Loucy (cell line): ENCODE results near the gene NRXN3.

Source experiments
- H2AFZ ChIP-seq: fragments of 200-600 bp; sonication (generic); 2 replicates; pipeline ENCODE4 v1.6.0; 2016; ENCODE audit warnings: antibody characterized with exemption, mild to moderate bottlenecking, low read length, moderate library complexity
- H3F3A ChIP-seq: fragments of 200-600 bp; 2 replicates; pipeline ENCODE4 v1.6.0; 2016; ENCODE audit warnings: antibody characterized with exemption, low read depth, mild to moderate bottlenecking
- H3K27me3 ChIP-seq: fragments of 200-600 bp; sonication (generic); 2 replicates; pipeline ENCODE4 v1.6.1; 2014; ENCODE audit warnings: low read length, mild to moderate bottlenecking; ENCODE audit not compliant: insufficient read depth, poor library complexity, severe bottlenecking
- H3K36me3 ChIP-seq: fragments of 200-600 bp; sonication (generic); 2 replicates; pipeline ENCODE4 v1.6.1; 2016; ENCODE audit warnings: low read length; ENCODE audit not compliant: insufficient read depth
- H3K4me1 ChIP-seq: fragments of 200-600 bp; sonication (generic); 2 replicates; pipeline ENCODE4 v1.5.1; 2014; ENCODE audit warnings: low read length, mild to moderate bottlenecking; ENCODE audit not compliant: insufficient read depth, poor library complexity, severe bottlenecking
- H3K4me2 ChIP-seq: fragments of 200-600 bp; sonication (generic); 2 replicates; pipeline ENCODE4 v1.6.0; 2014; ENCODE audit warnings: antibody characterized with exemption, low read length, low read depth, mild to moderate bottlenecking; ENCODE audit not compliant: poor library complexity, severe bottlenecking
- H3K4me3 ChIP-seq: fragments of 200-600 bp; sonication (generic); 2 replicates; pipeline ENCODE4 v1.5.1; 2014; ENCODE audit warnings: low read length, mild to moderate bottlenecking, mixed read lengths; ENCODE audit not compliant: poor library complexity, severe bottlenecking
- H3K79me2 ChIP-seq: fragments of 200-600 bp; sonication (generic); 2 replicates; pipeline ENCODE4 v1.6.1; 2014; ENCODE audit warnings: low read length; ENCODE audit not compliant: insufficient read depth
- H3K9ac ChIP-seq: fragments of 200-600 bp; sonication (generic); 2 replicates; pipeline ENCODE4 v1.6.0; 2014; ENCODE audit warnings: mild to moderate bottlenecking, low read depth, low read length, moderate library complexity; ENCODE audit not compliant: poor library complexity, severe bottlenecking
- H3K9me2 ChIP-seq: fragments of 200-600 bp; sonication (generic); replicated peaks from 2 replicates; pipeline ENCODE4 v1.6.1; 2016; ENCODE audit warnings: low read depth, low read length, mixed read lengths
- H3K9me3 ChIP-seq: fragments of 200-600 bp; sonication (generic); 2 replicates; pipeline ENCODE4 v1.6.1; 2014; ENCODE audit warnings: mild to moderate bottlenecking, antibody characterized with exemption, low read length, low read depth; ENCODE audit not compliant: insufficient read depth
- H4K20me1 ChIP-seq: fragments of 200-600 bp; sonication (generic); 2 replicates; pipeline ENCODE4 v1.6.0; 2014; ENCODE audit warnings: antibody characterized with exemption, low read length, mild to moderate bottlenecking; ENCODE audit not compliant: insufficient read depth, poor library complexity, severe bottlenecking
- EZH2phosphoT487 ChIP-seq: fragments of 200-600 bp; IDR thresholded peaks from 2 replicates; pipeline ENCODE4 v1.6.1; 2018; ENCODE audit warnings: antibody characterized with exemption, mild to moderate bottlenecking, moderate library complexity, borderline replicate concordance
- TF ChIP-seq, protein P1 (sequence below): fragments of 200-600 bp; sonication (generic); conservative IDR thresholded peaks from 2 replicates; pipeline ENCODE4 v1.5.1; 2014; ENCODE audit warnings: mild to moderate bottlenecking, antibody characterized with exemption, low read length

Gene NRXN3

GRCh38 chr14:78605897-78606500 lies 435.8 kb downstream of the NRXN3 start:
- Histone ChIP-seq H3K79me2 (no peaks in the 10 kb centered on the region), H3K4me1 (no peaks in the 10 kb centered on the region), H3K9ac (no peak overlapping the region), H3K4me2 (no peak overlapping the region), H3F3A (no peaks in the 10 kb centered on the region), H3K9me3 (no peaks in the 10 kb centered on the region), H3K36me3 (no peaks in the 10 kb centered on the region), H3K9me2 (no peaks in the 10 kb centered on the region), H4K20me1 (no peaks in the 10 kb centered on the region), H3K27me3 (no peaks in the 10 kb centered on the region), H3K4me3 (no peak overlapping the region), H2AFZ (no peak overlapping the region)
- TF ChIP-seq, protein P1, sequence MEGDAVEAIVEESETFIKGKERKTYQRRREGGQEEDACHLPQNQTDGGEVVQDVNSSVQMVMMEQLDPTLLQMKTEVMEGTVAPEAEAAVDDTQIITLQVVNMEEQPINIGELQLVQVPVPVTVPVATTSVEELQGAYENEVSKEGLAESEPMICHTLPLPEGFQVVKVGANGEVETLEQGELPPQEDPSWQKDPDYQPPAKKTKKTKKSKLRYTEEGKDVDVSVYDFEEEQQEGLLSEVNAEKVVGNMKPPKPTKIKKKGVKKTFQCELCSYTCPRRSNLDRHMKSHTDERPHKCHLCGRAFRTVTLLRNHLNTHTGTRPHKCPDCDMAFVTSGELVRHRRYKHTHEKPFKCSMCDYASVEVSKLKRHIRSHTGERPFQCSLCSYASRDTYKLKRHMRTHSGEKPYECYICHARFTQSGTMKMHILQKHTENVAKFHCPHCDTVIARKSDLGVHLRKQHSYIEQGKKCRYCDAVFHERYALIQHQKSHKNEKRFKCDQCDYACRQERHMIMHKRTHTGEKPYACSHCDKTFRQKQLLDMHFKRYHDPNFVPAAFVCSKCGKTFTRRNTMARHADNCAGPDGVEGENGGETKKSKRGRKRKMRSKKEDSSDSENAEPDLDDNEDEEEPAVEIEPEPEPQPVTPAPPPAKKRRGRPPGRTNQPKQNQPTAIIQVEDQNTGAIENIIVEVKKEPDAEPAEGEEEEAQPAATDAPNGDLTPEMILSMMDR, result no peak
- no peak for TF ChIP-seq EZH2phosphoT487

DNA sequence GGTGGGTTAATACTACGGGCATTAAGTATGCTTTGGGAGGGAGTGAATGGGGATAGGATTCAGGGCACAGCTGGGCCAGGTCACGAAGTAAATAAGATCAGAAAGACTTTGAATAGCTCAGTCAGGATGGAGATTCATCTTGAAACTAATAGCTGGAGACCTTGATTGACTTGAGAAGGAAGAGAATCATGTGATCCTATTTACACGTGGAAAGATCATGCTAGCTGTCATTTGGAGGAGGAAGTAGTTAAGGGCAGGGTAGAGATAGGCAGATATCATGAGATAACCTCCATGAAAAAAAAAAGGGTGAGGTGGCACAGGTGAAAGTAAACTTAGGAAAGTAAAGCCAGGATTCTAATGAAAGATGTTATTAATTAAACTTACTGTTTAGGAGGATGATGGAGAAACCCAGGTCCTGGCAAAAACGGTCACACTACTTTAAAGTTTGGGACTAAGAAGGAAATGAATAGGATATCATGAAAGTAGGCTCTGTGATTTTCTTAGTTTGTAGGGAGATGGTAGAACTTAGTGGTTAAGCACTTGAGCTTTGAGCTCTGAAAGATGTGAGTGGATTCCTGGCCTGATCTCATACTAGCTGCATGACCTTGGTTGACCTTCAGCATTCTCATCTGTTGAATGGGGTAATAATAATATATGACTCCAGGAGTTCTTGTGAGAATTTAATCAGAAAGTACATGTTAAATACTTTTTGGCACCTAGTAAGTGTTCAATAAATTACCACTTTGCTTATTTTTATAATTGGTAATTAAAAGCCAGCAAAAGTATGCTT lies 439.0 kb downstream of the NRXN3 start:
- H2AFZ ChIP-seq, result no peak overlapping the region
- H3K4me1 ChIP-seq, result no peaks in the 10 kb centered on the region
- no peak for TF ChIP-seq EZH2phosphoT487
- TF ChIP-seq, protein P1, result no peak
- H3K9me2 ChIP-seq, result no peaks in the 10 kb centered on the region
- H3F3A ChIP-seq, result no peaks in the 10 kb centered on the region
- no peak overlapping the region for H3K4me3 ChIP-seq
- H3K79me2 ChIP-seq, result no peaks in the 10 kb centered on the region
- no peak overlapping the region for H3K9ac ChIP-seq
- no peaks in the 10 kb centered on the region for H3K27me3 ChIP-seq
- H4K20me1 ChIP-seq, result no peaks in the 10 kb centered on the region
- H3K9me3 ChIP-seq, result no peaks in the 10 kb centered on the region
- no peaks in the 10 kb centered on the region for H3K36me3 ChIP-seq
- no peak overlapping the region for H3K4me2 ChIP-seq

DNA sequence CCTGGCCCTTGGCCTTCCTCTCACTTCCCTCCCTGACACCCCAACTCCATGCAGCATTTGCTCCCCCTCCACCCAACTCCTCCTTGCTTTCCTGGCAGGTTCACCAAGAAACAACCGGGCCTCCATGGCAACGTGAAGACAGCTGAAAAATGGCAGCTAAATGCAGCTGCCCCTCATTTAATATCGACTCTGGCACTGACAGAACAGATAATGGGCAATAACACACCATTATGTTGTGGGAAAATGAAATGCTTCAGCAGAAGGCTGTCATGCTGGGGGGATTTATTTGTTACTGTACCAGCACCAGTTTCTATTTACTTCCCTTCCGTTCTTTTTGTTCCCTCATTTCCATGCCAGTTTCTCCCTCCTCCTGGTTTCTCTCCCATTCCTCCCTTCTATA lies 440.8 kb downstream of the NRXN3 start:
- H3F3A ChIP-seq, result no peaks in the 10 kb centered on the region
- H3K27me3 ChIP-seq, result no peaks in the 10 kb centered on the region
- H3K4me2 ChIP-seq, result no peak overlapping the region
- H3K9me2 ChIP-seq, result no peaks in the 10 kb centered on the region
- no peak overlapping the region for H2AFZ ChIP-seq
- no peaks in the 10 kb centered on the region for H3K79me2 ChIP-seq
- H3K4me1 ChIP-seq, result no peaks in the 10 kb centered on the region
- no peak overlapping the region for H3K4me3 ChIP-seq
- no peaks in the 10 kb centered on the region for H3K36me3 ChIP-seq
- TF ChIP-seq EZH2phosphoT487, result no peak
- TF ChIP-seq, protein P1, result no peak
- no peaks in the 10 kb centered on the region for H4K20me1 ChIP-seq
- H3K9ac ChIP-seq, result no peak overlapping the region
- H3K9me3 ChIP-seq, result no peaks in the 10 kb centered on the region
